ENCODE measurements around the gene ADAMTS16. TPM values are rescaled to one million over a fixed set of nuclear protein-coding genes. Genes with fewer than 3 reads are reported as not detected.

The ADAMTS16 gene
- total RNA-seq, 2 experiments from 2014 or later = not detected

DNA sequence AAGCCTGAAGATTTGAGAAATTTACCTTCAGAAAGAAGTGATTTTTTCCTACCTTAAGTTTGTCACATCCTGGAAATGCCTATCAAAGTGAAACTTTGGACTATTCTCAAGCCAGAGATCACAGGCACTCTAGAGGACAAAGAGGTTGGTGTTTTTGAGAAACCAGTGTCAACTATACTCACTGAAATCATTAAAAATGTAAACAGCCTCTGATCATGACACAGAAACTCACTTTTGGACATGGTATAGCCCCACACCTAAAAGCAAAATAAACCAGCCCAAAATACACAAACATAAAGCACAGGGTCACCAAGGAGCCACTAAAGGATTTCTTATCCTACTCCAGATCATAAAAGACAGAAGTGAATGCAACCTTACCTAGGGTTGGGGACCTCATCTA is 216.6 kb downstream of the ADAMTS16 start:
- H3K36me3 Mint-ChIP-seq (ENCODE audit: low read depth) = no peaks in the 10 kb centered on the region
- Histone ChIP-seq H3K4me3 (ENCODE audit: low read length) (no peak overlapping the region), H3K27ac (ENCODE audit: low read depth in 1 of 2, low read length in 2 of 2) (no peak overlapping the region), H3K9me3 (ENCODE audit: control insufficient read depth in 1 of 2, insufficient read depth in 1 of 2, low read length in 2 of 2) (no peaks in the 10 kb centered on the region), H3K36me3 (ENCODE audit: insufficient read depth, low read length) (no peaks in the 10 kb centered on the region), H3K4me1 (ENCODE audit: insufficient read depth, low read length) (no peaks in the 10 kb centered on the region), H3K27me3 (ENCODE audit: control insufficient read depth in 1 of 2, insufficient read depth in 2 of 2, low read length in 2 of 2) (no peaks in the 10 kb centered on the region)
- no peak overlapping the region for H3K27ac Mint-ChIP-seq
- intact Hi-C loops (cut with DNase I, micrococcal nuclease) = no loop called here
- DNase-seq = no peak
- POLR2A ChIA-PET = no interaction called here
- CTCF ChIA-PET = no interaction called here
- H3K27me3 Mint-ChIP-seq = no peaks in the 10 kb centered on the region
- TF ChIP-seq, protein P1, sequence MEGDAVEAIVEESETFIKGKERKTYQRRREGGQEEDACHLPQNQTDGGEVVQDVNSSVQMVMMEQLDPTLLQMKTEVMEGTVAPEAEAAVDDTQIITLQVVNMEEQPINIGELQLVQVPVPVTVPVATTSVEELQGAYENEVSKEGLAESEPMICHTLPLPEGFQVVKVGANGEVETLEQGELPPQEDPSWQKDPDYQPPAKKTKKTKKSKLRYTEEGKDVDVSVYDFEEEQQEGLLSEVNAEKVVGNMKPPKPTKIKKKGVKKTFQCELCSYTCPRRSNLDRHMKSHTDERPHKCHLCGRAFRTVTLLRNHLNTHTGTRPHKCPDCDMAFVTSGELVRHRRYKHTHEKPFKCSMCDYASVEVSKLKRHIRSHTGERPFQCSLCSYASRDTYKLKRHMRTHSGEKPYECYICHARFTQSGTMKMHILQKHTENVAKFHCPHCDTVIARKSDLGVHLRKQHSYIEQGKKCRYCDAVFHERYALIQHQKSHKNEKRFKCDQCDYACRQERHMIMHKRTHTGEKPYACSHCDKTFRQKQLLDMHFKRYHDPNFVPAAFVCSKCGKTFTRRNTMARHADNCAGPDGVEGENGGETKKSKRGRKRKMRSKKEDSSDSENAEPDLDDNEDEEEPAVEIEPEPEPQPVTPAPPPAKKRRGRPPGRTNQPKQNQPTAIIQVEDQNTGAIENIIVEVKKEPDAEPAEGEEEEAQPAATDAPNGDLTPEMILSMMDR (IDR thresholded peaks at IDR 0.05) = no peak
- no peaks in the 10 kb centered on the region for H3K4me1 Mint-ChIP-seq (ENCODE audit: low read depth)
- H3K9me3 Mint-ChIP-seq = no peaks in the 10 kb centered on the region
- no peak overlapping the region for H3K4me3 Mint-ChIP-seq
- ATAC-seq (ENCODE audit: poor library complexity) = no peak

- Mint-ChIP-seq H3K4me3 (no peak overlapping the region), H3K9me3 (no peaks in the 10 kb centered on the region), H3K4me1 (ENCODE audit: low read depth) (no peaks in the 10 kb centered on the region), H3K36me3 (ENCODE audit: low read depth) (no peaks in the 10 kb centered on the region), H3K27me3 (no peaks in the 10 kb centered on the region), H3K27ac (no peak overlapping the region)
- Histone ChIP-seq H3K27ac (ENCODE audit: low read depth in 1 of 2, low read length in 2 of 2) (no peak overlapping the region), H3K9me3 (ENCODE audit: control insufficient read depth in 1 of 2, insufficient read depth in 1 of 2, low read length in 2 of 2) (no peaks in the 10 kb centered on the region), H3K4me3 (ENCODE audit: low read length) (no peak overlapping the region), H3K36me3 (ENCODE audit: insufficient read depth, low read length) (no peaks in the 10 kb centered on the region), H3K27me3 (ENCODE audit: control insufficient read depth in 1 of 2, insufficient read depth in 2 of 2, low read length in 2 of 2) (no peaks in the 10 kb centered on the region), H3K4me1 (ENCODE audit: insufficient read depth, low read length) (no peaks in the 10 kb centered on the region)
- TF ChIP-seq, protein P1 (IDR thresholded peaks at IDR 0.05) = no peak
- intact Hi-C loops (cut with DNase I, micrococcal nuclease) = no loop called here
- ChIA-PET POLR2A (no interaction called here), CTCF (no interaction called here)
- ATAC-seq (ENCODE audit: poor library complexity) (no peak), DNase-seq (no peak)
These were observed 219.5 kb downstream of the ADAMTS16 start for GRCh38 chr5:5359618-5360017.

DNA sequence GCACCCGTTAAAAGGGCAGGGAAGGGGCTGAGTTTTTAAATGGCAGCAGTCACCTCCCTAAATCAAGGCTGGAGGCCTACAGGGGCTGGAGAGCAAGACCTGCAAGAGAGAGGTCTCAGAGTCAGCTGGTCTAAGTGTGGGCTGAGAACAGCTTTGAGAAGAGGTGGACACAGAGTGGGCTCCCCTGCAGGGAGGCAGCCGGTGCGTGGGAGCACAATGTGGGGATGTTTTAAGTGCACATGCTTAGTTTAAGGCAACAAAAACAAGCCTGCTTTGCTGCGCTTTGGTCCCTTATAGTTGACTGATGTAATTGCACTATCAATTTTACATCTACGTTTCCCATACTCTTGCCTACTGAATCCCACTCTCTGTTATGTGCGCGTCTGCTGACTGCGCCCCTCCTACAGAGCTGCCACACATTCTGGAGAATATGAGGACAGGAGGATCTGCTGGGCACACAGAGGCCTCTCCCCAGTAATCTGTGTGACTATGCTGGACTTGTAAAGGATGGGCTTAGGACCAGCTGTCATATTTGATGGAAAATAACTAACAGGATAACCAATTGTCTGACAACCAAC is 220.3 kb downstream of the ADAMTS16 start:
- H3K27me3 ChIP-seq (ENCODE audit: control insufficient read depth in 1 of 2, insufficient read depth in 2 of 2, low read length in 2 of 2) = no peaks in the 10 kb centered on the region
- intact Hi-C loops (cut with DNase I, micrococcal nuclease) = no loop called here

More for the DNA sequence above, 220.3 kb downstream of the ADAMTS16 start:
- Histone ChIP-seq H3K4me1 (ENCODE audit: insufficient read depth, low read length) (no peaks in the 10 kb centered on the region), H3K9me3 (ENCODE audit: control insufficient read depth in 1 of 2, insufficient read depth in 1 of 2, low read length in 2 of 2) (no peaks in the 10 kb centered on the region), H3K36me3 (ENCODE audit: insufficient read depth, low read length) (no peaks in the 10 kb centered on the region), H3K4me3 (ENCODE audit: low read length) (no peak overlapping the region), H3K27ac (ENCODE audit: low read depth in 1 of 2, low read length in 2 of 2) (no peak overlapping the region)
- Mint-ChIP-seq H3K27me3 (no peaks in the 10 kb centered on the region), H3K9me3 (no peaks in the 10 kb centered on the region), H3K27ac (no peak overlapping the region), H3K4me1 (ENCODE audit: low read depth) (no peaks in the 10 kb centered on the region), H3K36me3 (ENCODE audit: low read depth) (no peaks in the 10 kb centered on the region), H3K4me3 (no peak overlapping the region)
- no peak for DNase-seq
- ChIA-PET POLR2A (no interaction called here), CTCF (no interaction called here)
- no peak for ATAC-seq (ENCODE audit: poor library complexity)
- TF ChIP-seq, protein P1 (IDR thresholded peaks at IDR 0.05) = no peak

Data from CD4-positive, alpha-beta T cell (primary cell).